Activated CD4-positive, alpha-beta T cell treated with anti-CD3 and anti-CD28 coated beads for 4 hours (primary cell): Measurements from ENCODE around the gene FHOD3.

Experiments
- DNase-seq, 2 donors: peaks; one replicate each; pipeline ENCODE4 v3.0.0-alpha.2; 2020

The FHOD3 gene

DNA sequence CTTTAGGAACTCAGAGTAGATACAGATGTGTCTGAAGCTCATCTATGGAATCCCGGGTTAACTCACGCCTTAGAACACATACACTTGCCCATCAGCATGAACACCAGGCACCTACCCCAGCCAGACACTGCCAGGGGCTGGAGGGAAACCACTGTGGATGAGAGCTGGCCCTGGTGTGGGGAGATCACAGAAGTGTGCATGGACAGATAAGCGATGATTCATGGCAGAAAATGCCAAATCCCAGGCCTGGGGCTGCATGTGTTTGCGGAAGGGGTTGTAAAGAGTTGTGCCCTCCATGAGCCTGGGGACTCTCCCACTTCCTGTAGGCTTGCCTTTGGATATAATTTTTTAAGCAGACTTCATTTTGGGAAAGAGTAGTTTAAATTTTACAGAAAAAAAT, 193.4 kb downstream of the FHOD3 start:
- no peak for DNase-seq

DNA sequence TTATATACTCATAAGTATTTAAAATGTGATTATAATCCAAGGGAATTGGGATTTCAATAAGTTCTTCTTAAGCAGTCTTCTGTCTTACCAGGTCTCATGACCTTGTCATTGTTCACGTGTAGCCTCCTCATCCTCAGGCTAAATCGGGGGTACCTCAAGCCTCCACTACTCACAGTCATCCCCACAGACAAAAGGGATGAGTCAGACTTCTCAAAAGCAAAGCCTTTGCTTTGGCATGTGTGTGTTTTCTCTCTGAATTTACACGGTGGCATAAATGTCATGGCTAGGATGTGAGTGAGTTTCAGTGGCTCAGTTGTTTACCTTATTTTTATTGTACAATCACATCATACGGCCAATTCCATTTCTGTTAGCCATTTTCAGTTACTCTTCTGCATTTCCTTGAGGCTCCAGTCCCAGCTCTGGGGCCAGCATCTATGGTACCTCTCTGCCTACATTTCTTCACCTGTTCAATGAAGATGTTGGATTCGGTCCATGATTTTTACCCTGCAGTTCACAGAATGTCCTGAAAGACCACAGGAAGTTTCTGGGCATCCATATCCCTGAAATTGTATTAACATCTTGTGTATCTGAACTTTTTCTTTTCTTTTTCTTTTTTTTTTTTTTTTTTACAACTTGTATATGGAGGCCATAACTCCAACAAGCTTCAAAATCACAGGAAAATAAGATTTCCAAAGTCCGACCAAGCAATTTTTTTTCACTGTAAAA, 195.3 kb downstream of the FHOD3 start:
- no peak for DNase-seq

DNA sequence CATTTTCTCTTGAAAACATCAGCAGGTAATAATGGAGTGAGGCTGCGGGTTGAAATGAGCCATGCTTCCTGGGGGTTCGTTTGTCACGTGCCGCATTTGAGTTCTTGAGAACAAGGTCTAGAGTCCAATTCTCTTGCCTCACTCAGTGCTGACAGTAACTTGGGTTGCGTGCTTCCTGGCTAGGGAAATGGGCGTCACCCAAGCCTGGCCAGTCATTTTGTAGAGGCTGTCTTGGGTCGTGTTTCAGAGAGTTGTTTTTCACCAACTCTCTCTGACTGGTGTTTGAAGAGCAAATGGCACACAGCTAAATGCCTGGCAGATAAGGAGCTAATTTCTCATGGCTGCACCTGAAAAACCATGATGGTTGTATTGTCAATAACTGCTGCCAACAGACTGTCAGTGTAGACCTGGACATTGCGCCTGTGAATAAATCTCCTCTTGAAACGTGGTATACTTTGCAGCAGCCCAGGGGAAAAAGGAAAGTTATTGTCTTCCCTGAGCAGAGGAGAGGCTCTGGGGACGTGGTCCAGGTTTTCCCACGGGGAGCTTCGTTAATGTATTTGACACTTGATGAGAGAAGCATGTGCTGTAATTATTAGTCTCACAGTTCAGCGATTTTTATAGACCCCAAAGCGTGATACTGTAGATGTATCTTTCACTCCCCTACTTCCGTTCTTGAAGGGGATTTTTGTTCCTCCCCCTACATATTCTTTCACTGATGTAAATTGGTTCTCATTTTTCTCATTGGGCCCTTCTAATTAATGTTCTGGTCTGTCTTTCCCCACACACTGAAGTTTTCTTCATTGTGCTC, 196.0 kb downstream of the FHOD3 start:
- no peak for DNase-seq

DNA sequence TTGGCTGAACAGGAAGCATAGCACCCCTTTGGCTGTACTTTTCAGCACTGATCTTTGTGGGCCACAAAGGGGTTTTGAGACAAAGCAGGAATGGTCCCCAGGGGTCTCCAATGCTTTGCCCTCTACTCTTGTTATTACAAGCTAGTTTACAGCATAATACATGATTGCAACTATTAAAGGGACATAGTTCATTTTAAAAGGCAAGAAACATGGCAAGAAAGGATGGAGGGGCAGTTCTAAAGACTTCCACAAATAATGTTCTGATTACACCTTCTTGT, 196.6 kb downstream of the FHOD3 start:
- no peak for DNase-seq

DNA sequence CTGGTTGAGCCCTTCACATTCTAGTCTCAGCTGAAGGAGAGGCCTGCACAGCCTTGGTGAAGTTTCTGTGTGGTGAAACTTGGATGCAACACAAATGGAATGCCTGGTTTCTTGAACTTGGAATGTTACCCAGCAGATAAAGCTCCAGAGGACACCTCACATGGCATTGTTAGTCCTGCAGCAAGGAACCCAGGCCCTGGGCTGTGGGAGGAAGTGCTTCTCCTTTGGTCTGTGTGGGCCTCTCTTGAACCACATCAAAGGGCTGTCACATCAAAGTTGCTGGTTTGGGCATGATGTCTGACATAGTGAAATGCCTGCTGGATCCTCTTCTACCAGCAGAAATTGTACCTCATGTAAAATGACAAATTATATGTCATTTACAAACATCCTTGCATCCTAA, 198.5 kb downstream of the FHOD3 start:
- no peak for DNase-seq

DNA sequence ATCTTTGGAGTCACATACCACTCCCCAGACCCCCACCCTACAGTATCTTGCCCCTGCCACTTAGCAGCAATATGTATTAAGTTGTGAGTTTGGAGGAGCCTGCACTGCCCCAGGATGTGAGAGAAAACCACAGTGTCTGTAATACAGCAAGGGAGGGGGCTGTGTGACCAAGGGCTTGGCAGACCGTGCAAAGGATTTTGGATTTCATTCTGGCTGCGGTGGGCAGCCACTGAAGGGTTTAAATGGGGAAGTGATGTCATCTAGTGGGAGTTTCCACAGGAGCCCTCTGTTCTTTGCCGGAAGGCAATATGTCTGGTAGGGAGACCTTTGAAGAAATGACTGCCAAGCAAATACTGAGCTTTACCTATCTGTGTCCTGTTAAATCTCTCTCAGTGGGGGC, 202.4 kb downstream of the FHOD3 start:
- DNase-seq = no peak

DNA sequence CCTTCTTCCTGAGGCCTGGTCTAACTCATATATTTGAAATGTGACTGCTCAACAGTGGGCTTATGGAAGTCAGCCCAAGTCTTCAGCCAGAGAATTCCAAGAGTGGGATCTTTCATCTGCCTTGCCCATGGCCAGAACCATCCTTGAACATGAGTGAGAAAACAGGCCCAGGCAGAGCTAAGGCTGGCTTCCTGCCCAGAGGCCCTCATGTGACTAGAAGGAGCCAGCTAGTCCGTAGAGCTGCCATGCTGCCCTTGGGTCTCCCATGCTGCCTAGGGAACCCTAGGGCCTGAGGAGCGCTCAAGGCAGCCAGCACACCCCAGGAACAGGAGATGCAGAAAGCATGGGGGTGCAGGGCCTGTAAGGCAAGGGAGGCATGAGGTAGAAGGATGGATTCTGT, 203.6 kb downstream of the FHOD3 start:
- DNase-seq = no peak

DNA sequence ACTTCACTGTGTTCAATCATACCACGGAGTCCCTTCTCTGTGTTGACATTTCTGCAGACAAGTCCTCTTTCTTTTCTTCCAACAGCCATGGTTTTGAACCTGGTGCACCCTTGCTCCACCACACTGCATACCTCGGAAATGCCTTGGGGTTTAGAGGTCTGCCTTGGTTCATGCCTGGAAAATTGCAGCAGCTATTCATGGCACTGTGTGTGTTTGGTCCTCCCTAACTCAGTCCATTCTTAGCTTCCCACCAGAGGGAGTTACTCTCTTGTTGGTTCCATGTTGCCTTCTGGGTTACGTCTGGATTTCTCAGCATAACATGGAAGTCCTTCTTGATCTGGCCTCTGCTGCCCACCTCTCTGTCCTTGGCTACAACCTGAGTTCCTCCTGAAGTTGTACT, 206.0 kb downstream of the FHOD3 start:
- DNase-seq = no peak

DNA sequence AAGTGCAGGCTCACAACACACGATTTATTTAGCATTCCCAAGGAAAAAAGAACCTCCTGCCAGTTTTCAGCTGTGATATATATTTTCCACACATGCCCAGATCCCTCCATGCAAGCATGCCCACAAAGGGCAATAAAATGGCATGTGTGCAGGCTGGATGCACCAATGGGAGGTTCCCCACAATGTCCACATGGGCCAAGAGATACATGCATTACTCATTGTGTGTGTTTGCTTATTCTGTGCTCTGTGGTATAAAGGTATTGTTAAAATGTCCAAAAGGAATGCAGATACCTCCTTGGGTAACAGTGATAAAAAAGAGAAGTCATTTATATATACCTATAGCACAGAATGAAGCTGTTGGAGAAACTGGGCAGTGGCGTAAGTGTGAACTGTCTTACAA, 207.4 kb downstream of the FHOD3 start:
- no peak for DNase-seq

DNA sequence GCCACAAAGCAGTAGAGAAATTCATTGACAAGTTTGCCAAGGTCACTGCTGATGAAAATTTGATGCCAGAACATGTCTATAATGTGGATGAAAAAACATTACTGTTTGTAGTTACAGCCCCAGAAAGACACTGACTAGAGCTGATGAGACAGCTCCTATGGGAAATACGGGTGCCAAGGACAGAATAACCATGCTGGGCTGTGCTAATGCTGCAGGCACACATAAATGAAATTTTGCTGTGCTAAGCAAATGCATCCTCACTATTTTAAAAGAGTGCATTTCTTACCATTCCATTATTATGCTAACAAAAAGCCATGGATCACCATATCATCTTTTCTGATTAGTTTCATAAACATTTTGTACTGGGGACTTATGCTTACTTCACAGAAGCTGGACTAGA, 208.2 kb downstream of the FHOD3 start:
- no peak for DNase-seq

DNA sequence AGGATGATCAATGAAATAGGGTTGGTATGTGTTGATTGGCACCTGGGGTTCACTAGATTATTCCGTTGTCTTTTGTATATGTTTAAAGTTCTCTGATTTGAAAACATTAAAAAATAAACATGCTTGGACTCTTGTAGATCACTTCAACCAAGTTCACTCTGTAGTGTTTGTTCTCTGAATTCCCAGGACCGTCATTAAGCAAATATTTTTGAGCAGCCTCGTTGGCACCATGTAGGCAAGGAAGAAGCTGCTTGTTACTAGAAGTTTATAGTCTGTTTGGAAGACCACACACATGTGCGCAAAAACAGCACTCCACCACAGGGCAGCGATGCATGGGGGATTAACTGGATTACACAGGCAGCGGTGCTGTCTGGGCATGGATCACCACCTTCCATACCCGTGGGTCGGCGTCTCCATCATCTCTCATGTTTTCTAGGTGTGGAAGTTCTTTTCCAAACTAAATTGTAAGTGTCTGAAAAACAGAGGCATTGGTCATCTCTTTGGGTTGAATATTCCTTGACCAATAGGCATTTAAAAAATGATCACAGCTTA, 212.2 kb downstream of the FHOD3 start:
- DNase-seq = no peak

DNA sequence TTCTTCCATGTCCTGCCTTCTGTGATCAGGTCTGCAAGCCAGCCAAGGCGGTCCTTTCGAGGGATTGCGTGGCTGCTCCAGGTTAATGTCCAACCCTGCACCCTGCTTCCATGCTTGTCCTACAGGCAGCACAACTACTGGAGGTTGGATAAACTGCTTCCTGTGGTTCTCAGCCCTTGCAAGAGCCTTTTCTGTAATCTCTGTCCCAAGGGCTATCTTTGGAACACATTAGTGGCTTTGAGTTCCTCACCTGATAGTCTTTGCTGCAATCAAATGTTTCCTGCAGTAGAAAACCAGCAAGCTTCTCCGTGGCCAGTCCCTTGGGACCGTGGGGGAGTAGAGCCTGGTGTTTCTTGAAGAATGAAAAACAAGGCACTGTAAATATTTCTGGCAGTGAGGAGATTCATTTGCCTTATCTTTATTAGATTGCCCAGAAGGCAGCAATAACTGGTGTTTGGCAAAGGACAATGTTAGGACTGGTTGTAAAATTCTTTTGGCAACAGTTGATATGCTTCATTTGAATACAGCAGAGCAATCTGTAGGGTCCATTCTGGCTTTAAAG, 214.4 kb downstream of the FHOD3 start:
- no peak for DNase-seq

DNA sequence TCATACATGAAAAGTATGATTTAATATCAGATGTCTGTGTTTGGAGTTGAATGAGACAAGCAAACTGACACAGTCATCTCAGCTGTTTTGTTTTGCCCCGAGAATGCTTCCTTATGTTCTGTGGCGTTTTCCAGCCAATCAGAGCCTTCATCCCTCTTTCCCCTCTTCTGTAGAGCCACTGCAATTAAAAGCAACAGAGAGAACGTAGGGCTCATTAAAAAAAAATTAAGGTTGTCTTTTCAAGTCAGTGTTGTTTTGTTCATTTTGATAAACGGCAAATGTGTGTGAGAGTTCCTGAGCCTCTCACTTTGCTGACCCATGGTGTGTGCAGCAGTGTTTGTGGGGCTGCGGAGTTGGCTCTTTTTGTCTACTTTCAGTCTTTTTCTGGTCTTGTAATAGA, 216.0 kb downstream of the FHOD3 start:
- DNase-seq = no peak

DNA sequence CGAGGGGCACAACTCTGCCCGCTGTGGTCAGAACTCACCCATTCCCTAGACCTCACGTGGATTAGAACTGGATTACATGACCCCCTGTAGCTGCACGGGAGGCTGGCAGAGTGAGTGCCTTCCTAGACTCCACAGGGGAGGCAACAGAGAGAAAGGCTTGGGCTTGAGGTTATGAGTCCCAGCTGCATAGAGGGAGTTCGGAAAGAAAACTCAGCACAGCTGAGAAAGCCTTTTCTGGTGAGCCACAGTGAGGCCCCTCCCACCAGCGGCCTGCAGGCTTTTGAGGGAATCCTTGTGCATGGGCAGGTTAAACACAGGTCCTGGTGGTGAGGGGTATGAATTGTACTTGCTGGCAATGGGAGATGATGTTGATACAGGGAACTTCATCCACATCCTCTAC, 217.3 kb downstream of the FHOD3 start:
- no peak for DNase-seq

DNA sequence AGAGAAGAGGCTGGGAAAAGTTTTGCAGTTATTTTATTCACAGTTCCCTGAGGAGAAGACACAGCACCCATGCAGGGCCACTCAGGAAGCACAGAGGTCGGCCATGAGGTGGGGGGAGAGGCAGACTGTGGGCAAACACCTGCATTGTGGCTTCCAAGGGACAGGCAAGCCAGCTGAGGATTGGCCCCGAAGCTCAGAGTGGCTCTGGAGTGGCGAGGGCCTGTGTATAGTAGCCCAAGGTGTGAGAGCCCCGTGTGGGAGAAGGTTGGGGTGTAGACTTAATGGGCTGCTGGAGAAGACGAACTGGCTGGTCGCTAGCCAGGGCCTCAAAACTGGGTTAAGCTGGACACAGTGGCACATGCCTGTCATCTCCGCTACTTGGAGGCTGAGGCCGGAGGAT, 218.7 kb downstream of the FHOD3 start:
- no peak for DNase-seq

DNA sequence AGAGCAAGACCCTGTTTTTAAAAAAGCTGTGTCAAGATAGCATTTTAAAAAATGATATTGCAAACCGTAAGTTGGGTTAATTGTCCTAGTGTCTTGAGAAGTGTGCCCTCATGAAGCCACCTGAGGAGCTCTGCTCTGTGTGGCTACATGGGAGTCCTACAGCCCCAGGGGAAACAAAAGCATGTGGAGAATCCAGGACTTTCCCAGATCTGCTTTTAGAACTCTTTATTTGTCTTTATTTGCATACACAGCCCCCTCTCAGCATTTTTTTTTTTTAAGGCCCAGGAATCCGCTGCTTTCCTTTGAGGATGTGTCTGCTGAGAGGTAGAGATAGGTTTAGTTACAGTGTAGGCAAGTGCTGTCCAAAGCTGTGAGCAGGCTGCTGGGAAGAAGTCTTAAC, 219.2 kb downstream of the FHOD3 start:
- DNase-seq = no peak

DNA sequence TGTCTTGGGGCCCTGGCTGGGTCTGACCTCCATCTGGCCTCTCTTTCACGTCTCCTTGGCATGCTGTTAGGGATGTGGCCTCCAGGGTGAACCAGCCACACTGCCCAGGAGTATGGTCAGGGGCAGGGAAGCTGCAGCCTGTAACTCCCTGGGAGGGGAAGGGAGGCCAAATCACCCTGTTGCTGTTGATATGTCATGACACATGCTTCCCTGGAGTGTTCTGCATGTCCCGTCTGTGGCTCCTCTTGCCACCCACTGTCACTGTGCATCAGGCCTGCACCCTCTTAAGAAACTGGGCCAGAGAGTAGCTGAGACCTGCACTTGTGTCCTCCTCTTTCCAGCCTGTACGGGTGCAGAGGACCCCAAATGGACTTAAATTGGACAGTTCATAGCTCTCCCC, 221.3 kb downstream of the FHOD3 start:
- no peak for DNase-seq

DNA sequence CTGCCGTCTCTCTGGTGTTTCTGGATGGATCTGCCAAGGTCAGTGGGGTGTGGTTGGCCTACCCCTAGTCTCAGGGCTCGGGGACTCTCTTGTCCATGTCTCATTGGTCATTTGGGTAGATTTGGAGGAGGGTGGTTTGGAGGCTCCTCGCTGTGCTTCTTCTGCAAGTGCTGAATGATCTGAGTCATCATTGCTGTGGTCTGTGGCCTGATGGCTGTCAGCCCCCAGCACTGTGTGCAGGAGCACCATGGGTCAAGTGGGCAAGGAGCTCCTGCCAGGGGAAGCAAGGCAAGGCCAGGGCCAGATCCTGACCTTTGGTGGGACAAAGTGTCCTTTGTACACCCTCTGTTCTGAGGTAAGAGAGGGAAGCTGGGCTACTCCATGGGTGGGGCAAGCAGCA, 221.8 kb downstream of the FHOD3 start:
- DNase-seq = no peak

DNA sequence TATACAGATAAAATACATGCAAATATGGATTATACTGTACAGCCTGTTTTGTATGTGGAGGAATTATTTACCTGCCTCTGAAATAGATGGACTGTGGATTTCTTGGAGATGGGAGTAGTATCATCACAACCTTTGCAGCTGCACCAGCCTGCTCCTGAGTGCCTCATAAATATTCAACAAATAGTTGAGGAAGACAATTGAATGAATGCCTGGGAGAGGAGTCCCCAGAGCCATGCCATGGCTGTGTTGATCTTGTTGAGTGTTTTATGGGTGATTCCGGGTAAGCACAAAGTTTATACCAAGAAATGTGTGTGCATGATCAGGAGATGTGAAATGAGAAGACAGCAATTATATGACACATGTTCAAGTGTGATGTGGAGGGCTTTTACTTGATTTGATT, 225.0 kb downstream of the FHOD3 start:
- DNase-seq = no peak

DNA sequence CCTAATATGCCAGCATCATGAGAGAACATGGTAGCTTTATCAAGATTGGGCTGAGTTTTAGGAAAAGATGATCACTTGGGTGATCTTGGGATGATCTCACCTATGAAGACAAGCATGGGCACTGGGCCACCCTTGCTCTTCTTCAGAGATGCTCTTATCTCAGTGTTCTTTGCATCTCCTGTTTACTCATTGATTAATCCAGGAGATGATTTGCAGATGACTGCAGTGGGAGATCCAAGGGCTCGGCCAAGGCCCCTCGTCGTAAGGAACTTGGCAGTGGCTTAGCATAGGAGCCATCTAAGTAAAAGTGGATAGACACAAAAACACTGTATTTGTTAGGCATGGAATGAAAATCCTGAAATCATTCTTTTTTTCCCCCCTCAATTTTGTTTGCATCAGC, 228.4 kb downstream of the FHOD3 start:
- no peak for DNase-seq

DNA sequence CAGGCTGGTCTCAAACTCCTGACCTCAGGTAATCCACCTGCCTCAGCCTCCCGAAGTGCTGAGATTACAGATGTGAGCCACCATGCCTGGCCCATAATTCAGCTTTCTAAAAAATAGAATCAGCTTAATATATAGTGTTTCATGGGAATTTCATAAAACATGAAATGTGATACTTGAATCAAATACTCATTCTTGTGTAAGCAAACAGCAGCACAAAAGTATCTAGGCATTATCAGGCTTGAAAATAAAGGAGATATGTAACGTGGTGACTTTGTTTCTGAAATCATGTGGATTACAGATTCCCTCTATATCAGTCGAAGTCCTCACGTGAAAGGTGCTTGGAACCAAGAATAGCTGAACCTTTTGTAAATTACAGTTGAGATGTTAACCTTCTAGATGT, 229.1 kb downstream of the FHOD3 start:
- no peak for DNase-seq

DNA sequence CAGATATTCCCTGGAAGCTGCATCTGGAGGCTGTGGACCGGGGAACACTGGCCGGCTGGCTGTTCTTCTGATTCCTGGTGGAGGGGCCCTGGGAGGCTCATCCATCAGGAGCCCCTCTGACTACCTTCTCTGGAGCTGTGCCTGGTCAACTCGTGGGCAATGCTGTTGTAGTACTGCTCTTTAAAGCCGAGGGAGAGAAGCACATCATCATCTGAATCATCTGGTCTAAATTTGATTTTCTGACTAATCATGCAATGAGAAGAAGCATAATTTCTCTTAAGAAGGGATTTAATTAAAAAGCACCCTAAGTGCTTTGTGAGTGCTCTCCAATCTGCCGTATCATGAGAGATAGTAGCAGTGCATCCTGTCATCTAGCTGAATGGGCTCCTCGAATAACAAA, 229.5 kb downstream of the FHOD3 start:
- no peak for DNase-seq

DNA sequence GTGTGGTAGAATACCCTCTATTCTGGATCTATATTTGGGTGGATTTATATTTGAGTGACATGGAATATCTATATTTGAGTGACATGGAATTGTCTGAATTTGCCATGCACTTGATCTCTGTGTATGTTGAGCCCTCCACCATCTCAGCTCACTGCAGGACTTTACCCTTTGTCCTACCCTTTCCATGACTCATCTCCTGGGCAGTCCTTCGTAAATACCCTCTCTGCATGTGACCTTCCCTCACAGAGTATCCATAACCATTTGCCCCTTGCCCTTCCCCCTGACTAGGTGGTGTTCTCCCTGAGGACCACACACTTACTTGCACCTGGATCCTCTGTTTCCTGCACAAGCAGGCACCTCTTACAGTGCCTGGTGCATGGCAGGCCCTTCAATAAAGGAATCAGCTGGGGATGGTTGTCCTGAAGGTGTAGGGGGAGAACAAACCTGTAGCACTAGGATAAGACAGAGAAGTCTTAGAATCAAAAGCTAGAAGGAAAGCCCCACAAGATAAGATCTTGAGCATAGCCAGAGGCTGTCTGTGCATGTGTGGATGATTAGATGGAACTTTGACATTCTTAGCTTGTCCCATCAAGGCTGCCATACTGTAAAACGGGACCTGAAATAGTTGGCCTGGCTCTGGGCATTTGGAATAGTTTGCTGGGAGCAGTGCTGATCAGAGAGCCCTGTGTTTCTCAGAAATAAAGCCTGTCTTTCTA, 230.4 kb downstream of the FHOD3 start:
- no peak for DNase-seq

DNA sequence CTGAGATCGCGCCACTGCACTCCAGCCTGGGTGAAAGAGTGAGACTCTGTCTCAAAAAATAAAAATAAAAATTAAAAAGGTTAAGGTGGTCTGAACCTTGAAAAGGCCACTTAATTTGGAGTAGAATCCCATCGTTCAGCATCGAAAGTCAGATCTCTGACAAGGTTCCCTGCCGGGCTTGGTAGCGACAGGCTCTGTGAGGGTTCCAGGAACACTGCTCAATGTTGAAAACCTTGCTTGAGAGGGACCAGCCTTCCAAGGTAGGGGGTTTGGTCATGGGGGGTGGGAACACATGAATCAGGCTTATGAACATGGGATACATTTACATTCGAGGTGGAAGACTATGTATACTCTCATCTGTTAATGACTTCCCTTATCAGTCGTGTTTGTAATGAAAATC, 232.2 kb downstream of the FHOD3 start:
- DNase-seq = no peak
